Stomach smooth muscle (tissue), 2 donors: ENCODE data around the gene FAM107B.

Experiments
- H3K27ac ChIP-seq: one replicate; pipeline ENCODE4 v1.7.0; 2013; ENCODE audit warnings: mild to moderate bottlenecking, low read length, inconsistent platforms
- H3K27me3 ChIP-seq, 2 donors: one replicate each; pipeline ENCODE4 v1.7.0; 2013; ENCODE audit warnings: low read length in 2 of 2; ENCODE audit not compliant: insufficient read depth in 2 of 2, control insufficient read depth in 1 of 2
- H3K36me3 ChIP-seq, 2 donors: one replicate each; pipeline ENCODE4 v1.7.0; 2013; ENCODE audit warnings: low read length in 2 of 2; ENCODE audit not compliant: control insufficient read depth in 2 of 2, insufficient read depth in 2 of 2
- H3K4me1 ChIP-seq: one replicate; pipeline ENCODE4 v1.7.0; 2013; ENCODE audit warnings: low read length; ENCODE audit not compliant: control insufficient read depth, insufficient read depth
- H3K4me3 ChIP-seq, 2 donors: one replicate each; pipeline ENCODE4 v1.7.0; 2013; ENCODE audit warnings: low read length in 2 of 2
- H3K9ac ChIP-seq, 2 donors: one replicate each; pipeline ENCODE4 v1.7.0; 2013; ENCODE audit warnings: low read length in 2 of 2, mild to moderate bottlenecking in 1 of 2
- H3K9me3 ChIP-seq, 2 donors: one replicate each; pipeline ENCODE4 v1.7.0; 2013; ENCODE audit warnings: low read length in 2 of 2; ENCODE audit not compliant: control insufficient read depth in 2 of 2
- donor health status: healthy.
- donor health status: Pancreatic carcinoma.

Gene FAM107B

GRCh38 chr10:14585287-14586193 is 189.2 kb downstream of the FAM107B start:
- H3K36me3 ChIP-seq = no peaks in the 10 kb centered on the region
- no peak overlapping the region for H3K9ac ChIP-seq
- no peak overlapping the region for H3K4me3 ChIP-seq
- H3K9me3 ChIP-seq = no peaks in the 10 kb centered on the region
- H3K27ac ChIP-seq = no peak overlapping the region
- peaks cover 7% of the 10 kb centered on the region for H3K4me1 ChIP-seq
- no peaks in the 10 kb centered on the region for H3K27me3 ChIP-seq

- no peak overlapping the region for H3K4me3 ChIP-seq
- no peaks in the 10 kb centered on the region for H3K27me3 ChIP-seq
- no peak overlapping the region for H3K9ac ChIP-seq
- H3K9me3 ChIP-seq = no peaks in the 10 kb centered on the region
- H3K4me1 ChIP-seq = peaks cover 7% of the 10 kb centered on the region
- H3K27ac ChIP-seq = no peak overlapping the region
- H3K36me3 ChIP-seq = no peaks in the 10 kb centered on the region
These were observed 190.0 kb downstream of the FAM107B start for GRCh38 chr10:14584661-14585060.

DNA sequence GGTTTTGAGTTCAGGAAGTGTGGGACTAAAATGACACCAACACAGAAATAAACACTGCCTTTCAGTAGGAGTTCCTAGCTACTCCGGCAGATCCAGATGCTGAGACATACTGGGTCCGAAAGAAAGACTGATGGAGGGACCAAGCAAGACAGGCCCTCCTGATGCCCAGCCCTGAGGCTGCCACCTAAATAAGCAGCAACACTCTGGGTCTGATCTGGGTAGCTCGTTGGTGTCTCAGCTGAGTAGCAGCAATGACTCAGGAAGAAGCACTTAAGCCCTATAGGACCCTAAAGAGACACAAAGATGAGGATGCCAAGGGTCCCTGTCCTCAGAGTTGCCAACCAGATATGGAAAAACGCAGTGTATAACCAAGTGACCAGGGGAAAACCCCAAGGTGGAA is 190.7 kb downstream of the FAM107B start:
- Histone ChIP-seq H3K9ac (no peak overlapping the region), H3K36me3 (no peaks in the 10 kb centered on the region), H3K27me3 (no peaks in the 10 kb centered on the region), H3K4me1 (peaks cover 7% of the 10 kb centered on the region), H3K4me3 (no peak overlapping the region), H3K9me3 (no peaks in the 10 kb centered on the region), H3K27ac (no peak overlapping the region)

GRCh38 chr10:14583252-14583651 is 191.4 kb downstream of the FAM107B start:
- Histone ChIP-seq H3K4me3 (no peak overlapping the region), H3K27me3 (no peaks in the 10 kb centered on the region), H3K9ac (no peak overlapping the region), H3K27ac (no peak overlapping the region), H3K9me3 (no peaks in the 10 kb centered on the region), H3K4me1 (peaks cover 4% of the 10 kb centered on the region), H3K36me3 (no peaks in the 10 kb centered on the region)

DNA sequence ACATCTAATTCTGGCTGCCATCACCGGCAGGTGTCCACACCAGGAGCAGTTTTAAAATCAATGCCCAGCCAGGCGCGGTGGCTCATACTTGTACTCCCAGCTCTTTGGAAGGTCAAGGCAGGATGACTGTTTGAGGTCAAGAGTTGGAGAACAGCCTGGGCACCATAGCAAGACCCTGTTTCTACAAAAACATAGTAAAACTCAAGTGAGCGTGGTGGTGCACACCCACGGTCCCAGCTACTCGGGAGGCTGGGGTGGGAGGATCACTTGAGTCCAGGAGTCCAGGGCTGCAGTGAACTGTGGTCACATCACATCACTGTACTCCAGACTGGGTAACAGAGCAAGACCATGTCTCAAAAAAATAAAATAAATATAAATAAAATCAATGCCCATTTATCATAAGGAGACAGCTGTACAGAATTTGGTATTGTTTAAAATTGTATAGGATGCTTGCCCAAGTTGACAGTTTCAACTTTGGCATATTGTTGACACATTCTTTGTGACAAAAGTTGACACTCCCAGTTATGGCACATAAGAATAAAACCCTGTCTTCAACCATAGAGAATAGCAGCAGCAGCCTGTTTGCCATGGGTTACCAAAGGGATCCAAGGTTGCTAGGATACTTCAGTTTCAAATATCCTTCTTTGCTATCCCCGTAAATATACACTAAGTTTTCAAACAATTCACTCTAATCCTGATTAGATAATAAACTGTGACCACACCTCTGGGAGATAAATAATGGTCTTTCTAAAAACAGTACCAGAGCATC is 193.0 kb downstream of the FAM107B start:
- no peaks in the 10 kb centered on the region for H3K9me3 ChIP-seq
- no peak overlapping the region for H3K4me3 ChIP-seq
- no peak overlapping the region for H3K9ac ChIP-seq
- peaks cover 4% of the 10 kb centered on the region for H3K4me1 ChIP-seq
- H3K27me3 ChIP-seq = no peaks in the 10 kb centered on the region
- no peaks in the 10 kb centered on the region for H3K36me3 ChIP-seq
- H3K27ac ChIP-seq = no peak overlapping the region

DNA sequence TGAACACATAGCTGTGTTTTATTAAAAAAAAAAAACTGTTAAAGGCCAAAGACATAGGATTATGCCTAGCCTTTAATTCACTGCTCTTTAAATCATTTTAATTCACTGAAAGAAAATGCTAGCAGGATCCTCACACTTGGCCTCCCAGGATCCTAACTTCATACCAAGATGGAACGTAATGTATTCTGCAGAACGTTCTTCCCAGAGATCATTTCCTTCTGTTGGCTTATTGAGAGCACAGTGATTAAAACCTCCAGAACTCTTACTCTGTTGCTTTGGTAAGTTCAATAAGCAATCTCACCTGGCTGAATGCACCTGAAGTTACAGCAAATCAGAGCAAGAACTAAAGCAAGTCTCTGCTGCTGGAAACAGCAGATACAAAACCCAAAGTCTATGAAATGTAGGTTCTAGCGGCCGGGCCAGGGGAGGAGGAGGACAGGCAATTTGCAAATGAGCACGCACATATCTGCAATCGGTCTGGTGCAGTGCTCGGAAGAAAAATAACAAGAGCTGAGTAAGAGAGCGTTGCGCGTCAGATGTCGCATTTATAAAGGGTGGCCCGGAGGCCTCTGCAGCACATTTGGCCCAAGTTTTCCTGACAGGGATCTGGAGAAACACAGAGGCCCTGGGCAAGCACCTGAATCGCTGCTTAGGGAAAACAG is 193.9 kb downstream of the FAM107B start:
- Histone ChIP-seq H3K27me3 (no peaks in the 10 kb centered on the region), H3K4me3 (no peak overlapping the region), H3K36me3 (no peaks in the 10 kb centered on the region), H3K9ac (no peak overlapping the region), H3K9me3 (no peaks in the 10 kb centered on the region), H3K27ac (no peak overlapping the region), H3K4me1 (peaks cover 4% of the 10 kb centered on the region)

DNA sequence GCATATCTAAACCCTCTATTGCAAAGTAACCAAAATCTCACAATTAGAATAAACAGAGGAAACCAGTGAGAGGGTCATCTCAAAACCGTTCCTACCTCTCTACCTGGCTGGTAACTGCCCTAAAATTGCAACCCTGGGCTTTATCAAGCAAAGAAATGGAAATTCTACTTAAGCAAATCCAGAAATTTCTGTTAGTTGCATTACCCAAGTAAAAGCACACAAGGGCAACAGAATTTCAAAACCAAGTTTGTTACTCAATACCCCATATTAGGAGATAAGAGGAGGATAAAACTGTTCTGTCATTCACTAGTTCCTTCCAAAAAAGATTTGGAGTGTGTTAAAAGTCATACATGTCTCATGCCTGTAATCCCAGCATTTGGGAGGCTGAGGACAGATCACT is 195.3 kb downstream of the FAM107B start:
- H3K27me3 ChIP-seq = no peaks in the 10 kb centered on the region
- no peak overlapping the region for H3K4me3 ChIP-seq
- H3K9me3 ChIP-seq = no peaks in the 10 kb centered on the region
- no peak overlapping the region for H3K9ac ChIP-seq
- H3K27ac ChIP-seq = no peak overlapping the region
- H3K36me3 ChIP-seq = no peaks in the 10 kb centered on the region
- H3K4me1 ChIP-seq = peaks cover 4% of the 10 kb centered on the region

- Histone ChIP-seq H3K4me1 (peaks cover 4% of the 10 kb centered on the region), H3K9me3 (no peaks in the 10 kb centered on the region), H3K27ac (no peak overlapping the region), H3K27me3 (no peaks in the 10 kb centered on the region), H3K4me3 (no peak overlapping the region), H3K36me3 (no peaks in the 10 kb centered on the region), H3K9ac (no peak overlapping the region)
These were observed 196.4 kb downstream of the FAM107B start for GRCh38 chr10:14578060-14578952.

DNA sequence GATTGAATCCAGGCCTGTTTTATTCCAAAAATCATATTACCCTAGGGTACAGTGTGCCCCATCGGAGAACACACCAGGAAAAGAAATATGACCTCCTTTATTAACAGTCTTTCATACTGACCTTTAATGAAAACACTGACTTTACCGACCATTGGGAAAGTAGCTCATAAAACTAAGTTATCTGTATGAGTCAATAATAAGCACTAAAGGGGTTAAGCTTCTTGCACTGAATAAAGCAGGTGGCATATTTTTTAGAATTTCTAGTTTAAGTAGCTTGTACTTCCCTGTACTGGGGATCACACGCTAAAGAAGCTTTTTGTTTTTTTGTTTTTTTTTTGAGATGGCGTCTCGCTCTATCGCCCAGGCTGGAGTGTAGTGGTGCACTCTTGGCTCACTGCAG is 199.8 kb downstream of the FAM107B start:
- Histone ChIP-seq H3K4me1 (peaks cover 4% of the 10 kb centered on the region), H3K9ac (no peak overlapping the region), H3K36me3 (no peaks in the 10 kb centered on the region), H3K9me3 (no peaks in the 10 kb centered on the region), H3K27me3 (no peaks in the 10 kb centered on the region), H3K27ac (no peak overlapping the region), H3K4me3 (no peak overlapping the region)

DNA sequence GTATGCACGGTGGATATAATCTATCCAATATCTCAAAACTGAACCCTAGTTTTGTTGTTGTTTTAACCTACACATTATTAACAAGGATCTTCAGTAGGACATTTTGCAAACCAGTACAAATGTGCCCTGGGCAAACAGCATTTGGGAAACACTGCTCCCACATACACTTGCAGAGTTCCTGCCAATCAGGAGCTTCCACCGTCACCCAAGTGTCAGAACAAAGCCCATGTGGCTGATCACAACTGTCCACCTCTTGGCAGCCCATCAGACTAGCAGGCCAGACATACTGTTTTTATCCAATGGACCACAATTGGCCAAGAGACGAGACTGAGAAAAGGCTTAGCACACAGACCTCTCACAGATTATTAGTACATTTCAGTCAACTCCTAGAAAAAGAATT is 200.4 kb downstream of the FAM107B start:
- Histone ChIP-seq H3K27me3 (no peaks in the 10 kb centered on the region), H3K27ac (no peak overlapping the region), H3K4me1 (peaks cover 4% of the 10 kb centered on the region), H3K9ac (no peak overlapping the region), H3K36me3 (no peaks in the 10 kb centered on the region), H3K9me3 (no peaks in the 10 kb centered on the region), H3K4me3 (no peak overlapping the region)
